Neural cell (in vitro differentiated cells): ENCODE results near the gene PYGL.

Experiments
- EP300 ChIP-seq: fragments of 450-650 bp; conservative IDR thresholded peaks from 2 replicates; pipeline ENCODE4 v1.6.1; 2014; ENCODE audit warnings: antibody characterized with exemption, mild to moderate bottlenecking, moderate library complexity; ENCODE audit not compliant: poor library complexity, severe bottlenecking
- EZH2 ChIP-seq: fragments of 200-600, 300-800 bp; shearing (Covaris generic), sonication (generic); IDR thresholded peaks from 2 replicates; pipeline ENCODE4 v1.6.1; 2014; ENCODE audit warnings: antibody characterized with exemption, low read length, borderline replicate concordance, mild to moderate bottlenecking; ENCODE audit not compliant: insufficient read depth, poor library complexity, severe bottlenecking
- POLR2AphosphoS5 ChIP-seq: IDR thresholded peaks from 2 replicates; pipeline ENCODE4 v1.6.1; 2012
- RAD21 ChIP-seq: fragments of 450-650 bp; conservative IDR thresholded peaks from 2 replicates; pipeline ENCODE4 v1.6.1; 2014; ENCODE audit warnings: antibody characterized with exemption, mild to moderate bottlenecking, moderate library complexity

GRCh38 chr14:50922803-50923202 is 21.5 kb downstream of the PYGL start:
- TF ChIP-seq EZH2 (no peak), POLR2AphosphoS5 (no peak), EP300 (no peak), RAD21 (no peak)
